Calu3 (cell line): ENCODE results near the gene TBXAS1. TPM values are rescaled to one million over a fixed set of nuclear protein-coding genes. Genes with fewer than 3 reads are reported as not detected.
"Not testable (repeated sequence)": the region's sequence is repeated elsewhere in the genome, so short reads cannot be mapped to it uniquely, and the experiment has no call there.

ENCODE experiments used
- BruUV-seq: library from RNA; stranded (reverse); fragments of 400-500 nt; replicated peaks from 2 replicates; lab custom pipeline; 2021; lab: Mats Ljungman, UMichigan
- CTCF ChIA-PET: fragments of 300-600 bp; sonication (Branson Sonifier 250); formaldehyde crosslinking; loops from one replicate; lab custom pipeline; 2022; ENCODE audit warnings: antibody characterized with exemption; lab: Charles Lee
- DNase-seq: peaks from one replicate; pipeline ENCODE4 v3.0.0; 2022
- H3K27ac Mint-ChIP-seq: one replicate; pipeline ENCODE4 v1.8.0; 2022; ENCODE audit warnings: mixed read lengths; ENCODE audit not compliant: unreplicated experiment
- H3K27me3 Mint-ChIP-seq: one replicate; pipeline ENCODE4 v1.8.0; 2022; ENCODE audit warnings: mixed read lengths; ENCODE audit not compliant: unreplicated experiment
- H3K36me3 Mint-ChIP-seq: one replicate; pipeline ENCODE4 v1.8.0; 2022; ENCODE audit warnings: mild to moderate bottlenecking, moderate library complexity, mixed read lengths; ENCODE audit not compliant: insufficient read depth, unreplicated experiment
- H3K4me1 Mint-ChIP-seq: one replicate; pipeline ENCODE4 v1.8.0; 2022; ENCODE audit warnings: mild to moderate bottlenecking, low read depth, mixed read lengths; ENCODE audit not compliant: unreplicated experiment
- H3K4me3 Mint-ChIP-seq: one replicate; pipeline ENCODE4 v1.8.0; 2022; ENCODE audit warnings: mild to moderate bottlenecking, low read depth, moderate library complexity, mixed read lengths; ENCODE audit not compliant: unreplicated experiment
- H3K9me3 Mint-ChIP-seq: one replicate; pipeline ENCODE4 v1.8.0; 2022; ENCODE audit warnings: low read depth, mixed read lengths; ENCODE audit not compliant: unreplicated experiment
- CTCF ChIP-seq: fragments of 200-600 bp; IDR thresholded peaks from one replicate; pipeline ENCODE4 v1.8.0; 2022; ENCODE audit warnings: antibody characterized with exemption; ENCODE audit not compliant: unreplicated experiment
- intact Hi-C: fragments of 100-400 bp; cut with micrococcal nuclease; formaldehyde crosslinking; loops from one replicate; pipeline ENCODE4 v1.10.0; 2022; ENCODE audit not compliant: unreplicated experiment
- total RNA-seq: library from RNA; stranded (reverse); gene quantifications from 2 replicates; pipeline ENCODE4 v1.2.3, GENCODE V29; 2022

Gene TBXAS1
- total RNA-seq, 1 experiment from 2014 or later = 33.0 TPM

GRCh38 chr7:139901056-139901795, 72.2 kb downstream of the TBXAS1 start:
- BruUV-seq = no TSS peak
- no peak for DNase-seq
- no peaks in the 10 kb centered on the region for H3K27me3 Mint-ChIP-seq
- no peak for TF ChIP-seq CTCF
- peaks cover 7% of the 10 kb centered on the region for H3K9me3 Mint-ChIP-seq
- H3K4me1 Mint-ChIP-seq = peaks cover 9% of the 10 kb centered on the region
- CTCF ChIA-PET = interaction anchor here (0.6 to 1.9 kb wide), 3 partner anchors 15 to 431 kb away, joined by 3 to 5 read pairs (median 4); no protein-coding TSS in a partner anchor
- H3K36me3 Mint-ChIP-seq = no peaks in the 10 kb centered on the region
- intact Hi-C loops = no loop called here
- H3K27ac Mint-ChIP-seq = no peak overlapping the region
- H3K4me3 Mint-ChIP-seq = no peak overlapping the region

GRCh38 chr7:139901901-139902300, 72.8 kb downstream of the TBXAS1 start:
- Mint-ChIP-seq H3K27me3 (no peaks in the 10 kb centered on the region), H3K36me3 (no peaks in the 10 kb centered on the region), H3K4me3 (no peak overlapping the region), H3K4me1 (peaks cover 5% of the 10 kb centered on the region), H3K9me3 (peaks cover 5% of the 10 kb centered on the region), H3K27ac (no peak overlapping the region)
- intact Hi-C loops = loop anchor here (1.0 kb wide), 1 partner anchor 24 kb away; no protein-coding TSS in a partner anchor
- no peak for TF ChIP-seq CTCF
- DNase-seq = no peak
- no TSS peak for BruUV-seq
- CTCF ChIA-PET = interaction anchor here (1.9 kb wide), 1 partner anchor 15 kb away, joined by 5 read pairs; no protein-coding TSS in a partner anchor

GRCh38 chr7:139902436-139903102, 73.5 kb downstream of the TBXAS1 start:
- DNase-seq = no peak
- Mint-ChIP-seq H3K27ac (no peak overlapping the region), H3K36me3 (no peaks in the 10 kb centered on the region), H3K9me3 (peaks cover 4% of the 10 kb centered on the region), H3K27me3 (no peaks in the 10 kb centered on the region), H3K4me3 (no peak overlapping the region), H3K4me1 (no peaks in the 10 kb centered on the region)
- intact Hi-C loops = loop anchor here (1.0 kb wide), 1 partner anchor 24 kb away; no protein-coding TSS in a partner anchor
- no TSS peak for BruUV-seq
- CTCF ChIA-PET = no interaction called here
- TF ChIP-seq CTCF = no peak

- H3K4me3 Mint-ChIP-seq, DNase-seq, H3K27ac Mint-ChIP-seq, H3K27me3 Mint-ChIP-seq, H3K36me3 Mint-ChIP-seq, BruUV-seq, intact Hi-C loops, H3K4me1 Mint-ChIP-seq, H3K9me3 Mint-ChIP-seq: not testable (repeated sequence)
- CTCF ChIA-PET = interaction anchor here (0.7 kb wide), 1 partner anchor 13 kb away, joined by 3 read pairs; no protein-coding TSS in a partner anchor
Measured at GRCh38 chr7:139903103-139903477, 74.0 kb downstream of the TBXAS1 start.
